Subcutaneous abdominal adipose tissue (tissue), 5 donors: Measurements from ENCODE around the gene HIRA.

Experiments used
- H3K27ac ChIP-seq: one replicate; pipeline ENCODE4 v1.7.0; 2013; ENCODE audit warnings: low read depth, mild to moderate bottlenecking, inconsistent platforms, low read length, moderate library complexity
- H3K27me3 ChIP-seq, 5 donors: one replicate each; pipeline ENCODE4 v1.7.0; 2013; ENCODE audit warnings: low read length in 5 of 5, inconsistent platforms in 1 of 5; ENCODE audit not compliant: control insufficient read depth in 5 of 5, insufficient read depth in 4 of 5
- H3K36me3 ChIP-seq, 5 donors: one replicate each; pipeline ENCODE4 v1.7.0; 2013; ENCODE audit warnings: low read length in 5 of 5; ENCODE audit not compliant: control insufficient read depth in 5 of 5, insufficient read depth in 5 of 5
- H3K4me1 ChIP-seq, 5 donors: one replicate each; pipeline ENCODE4 v1.7.0; 2013; ENCODE audit warnings: low read length in 5 of 5, mild to moderate bottlenecking in 3 of 5, moderate library complexity in 1 of 5; ENCODE audit not compliant: control insufficient read depth in 5 of 5, insufficient read depth in 5 of 5
- H3K4me3 ChIP-seq, 5 donors: one replicate each; pipeline ENCODE4 v1.7.0; 2013; ENCODE audit warnings: low read length in 5 of 5, low read depth in 1 of 5
- H3K9ac ChIP-seq, 5 donors: one replicate each; pipeline ENCODE4 v1.7.0; 2013; ENCODE audit warnings: low read length in 5 of 5, mild to moderate bottlenecking in 4 of 5, moderate library complexity in 3 of 5
- H3K9me3 ChIP-seq, 5 donors: one replicate each; pipeline ENCODE4 v1.7.0; 2013; ENCODE audit warnings: low read length in 5 of 5; ENCODE audit not compliant: control insufficient read depth in 5 of 5
- donor health status: healthy.
- donor health status: healthy.
- donor health status: healthy.
- donor health status: healthy.
- donor health status: healthy.

The HIRA gene

GRCh38 chr22:19473578-19473977 lies 42.0 kb upstream of the HIRA start:
- Histone ChIP-seq H3K27me3 (no peaks in the 10 kb centered on the region), H3K4me1 (peaks cover 6 to 22% (median 19%) of the 10 kb centered on the region in 5 donors), H3K9ac (no peak overlapping the region), H3K4me3 (no peak overlapping the region), H3K36me3 (peaks cover 0 to 75% (median 61%) of the 10 kb centered on the region in 5 donors), H3K9me3 (no peaks in the 10 kb centered on the region), H3K27ac (no peak overlapping the region)

GRCh38 chr22:19472233-19472632 lies 40.7 kb upstream of the HIRA start:
- Histone ChIP-seq H3K4me1 (peaks cover 1 to 9% (median 6%) of the 10 kb centered on the region in 5 donors), H3K27ac (no peak overlapping the region), H3K9ac (no peak overlapping the region), H3K36me3 (peaks cover 0 to 88% (median 74%) of the 10 kb centered on the region in 5 donors), H3K9me3 (no peaks in the 10 kb centered on the region), H3K27me3 (no peaks in the 10 kb centered on the region), H3K4me3 (no peak overlapping the region)

- peaks cover 0 to 95% (median 81%) of the 10 kb centered on the region in 5 donors for H3K36me3 ChIP-seq
- H3K27me3 ChIP-seq = no peaks in the 10 kb centered on the region
- H3K4me1 ChIP-seq = peaks cover 0 to 6% (median 4%) of the 10 kb centered on the region in 5 donors
- H3K9me3 ChIP-seq = no peaks in the 10 kb centered on the region
- no peak overlapping the region for H3K27ac ChIP-seq
- H3K9ac ChIP-seq = no peak overlapping the region
- H3K4me3 ChIP-seq = no peak overlapping the region
Observed at GRCh38 chr22:19471572-19471971, 40.0 kb upstream of the HIRA start.

GRCh38 chr22:19470010-19470409 lies 38.5 kb upstream of the HIRA start:
- Histone ChIP-seq H3K27me3 (no peaks in the 10 kb centered on the region), H3K4me1 (no peaks in the 10 kb centered on the region), H3K9ac (no peak overlapping the region), H3K27ac (no peak overlapping the region), H3K4me3 (no peak overlapping the region), H3K9me3 (no peaks in the 10 kb centered on the region), H3K36me3 (peaks cover 2 to 99% (median 93%) of the 10 kb centered on the region in 5 donors)

- H3K27me3 ChIP-seq = no peaks in the 10 kb centered on the region
- peaks cover 5 to 99% (median 95%) of the 10 kb centered on the region in 5 donors for H3K36me3 ChIP-seq
- H3K4me3 ChIP-seq = no peak overlapping the region
- H3K9ac ChIP-seq = no peak overlapping the region
- no peaks in the 10 kb centered on the region for H3K9me3 ChIP-seq
- no peak overlapping the region for H3K27ac ChIP-seq
- H3K4me1 ChIP-seq = no peaks in the 10 kb centered on the region
Observed at GRCh38 chr22:19469421-19469820, 37.9 kb upstream of the HIRA start.

- no peak overlapping the region for H3K27ac ChIP-seq
- no peak overlapping the region for H3K9ac ChIP-seq
- no peaks in the 10 kb centered on the region for H3K4me1 ChIP-seq
- H3K36me3 ChIP-seq = peaks cover 5 to 97% (median 94%) of the 10 kb centered on the region in 5 donors
- H3K4me3 ChIP-seq = no peak overlapping the region
- H3K27me3 ChIP-seq = no peaks in the 10 kb centered on the region
- no peaks in the 10 kb centered on the region for H3K9me3 ChIP-seq
Observed at GRCh38 chr22:19467912-19468311, 36.4 kb upstream of the HIRA start.

GRCh38 chr22:19466848-19467752 lies 35.6 kb upstream of the HIRA start:
- Histone ChIP-seq H3K36me3 (peaks cover 5 to 91% (median 89%) of the 10 kb centered on the region in 5 donors), H3K9ac (no peak overlapping the region), H3K27ac (no peak overlapping the region), H3K4me3 (no peak overlapping the region), H3K27me3 (no peaks in the 10 kb centered on the region), H3K9me3 (no peaks in the 10 kb centered on the region), H3K4me1 (no peaks in the 10 kb centered on the region)

GRCh38 chr22:19466126-19466716 lies 34.7 kb upstream of the HIRA start:
- no peaks in the 10 kb centered on the region for H3K27me3 ChIP-seq
- H3K4me3 ChIP-seq = no peak overlapping the region
- H3K9me3 ChIP-seq = no peaks in the 10 kb centered on the region
- H3K27ac ChIP-seq = no peak overlapping the region
- H3K4me1 ChIP-seq = no peaks in the 10 kb centered on the region
- no peak overlapping the region for H3K9ac ChIP-seq
- H3K36me3 ChIP-seq = peaks cover 5 to 87% (median 80%) of the 10 kb centered on the region in 5 donors

GRCh38 chr22:19464975-19465374 lies 33.4 kb upstream of the HIRA start:
- H3K4me1 ChIP-seq = no peaks in the 10 kb centered on the region
- H3K27me3 ChIP-seq = no peaks in the 10 kb centered on the region
- no peak overlapping the region for H3K9ac ChIP-seq
- no peak overlapping the region for H3K27ac ChIP-seq
- no peak overlapping the region for H3K4me3 ChIP-seq
- no peaks in the 10 kb centered on the region for H3K9me3 ChIP-seq
- peaks cover 5 to 83% (median 70%) of the 10 kb centered on the region in 5 donors for H3K36me3 ChIP-seq

- Histone ChIP-seq H3K36me3 (peaks cover 5 to 79% (median 66%) of the 10 kb centered on the region in 5 donors), H3K4me1 (no peaks in the 10 kb centered on the region), H3K9me3 (no peaks in the 10 kb centered on the region), H3K27me3 (no peaks in the 10 kb centered on the region), H3K9ac (no peak overlapping the region), H3K4me3 (no peak overlapping the region), H3K27ac (no peak overlapping the region)
Observed at GRCh38 chr22:19464546-19464945, 33.0 kb upstream of the HIRA start.
